ENCODE measurements around the gene ST3GAL3.
A peak's percentile ranks its signal among the peaks of the same experiment; 100 is the strongest.
"Not testable (repeated sequence)": the region's sequence is repeated elsewhere in the genome, so short reads cannot be mapped to it uniquely, and the experiment has no call there.

The ST3GAL3 gene

DNA sequence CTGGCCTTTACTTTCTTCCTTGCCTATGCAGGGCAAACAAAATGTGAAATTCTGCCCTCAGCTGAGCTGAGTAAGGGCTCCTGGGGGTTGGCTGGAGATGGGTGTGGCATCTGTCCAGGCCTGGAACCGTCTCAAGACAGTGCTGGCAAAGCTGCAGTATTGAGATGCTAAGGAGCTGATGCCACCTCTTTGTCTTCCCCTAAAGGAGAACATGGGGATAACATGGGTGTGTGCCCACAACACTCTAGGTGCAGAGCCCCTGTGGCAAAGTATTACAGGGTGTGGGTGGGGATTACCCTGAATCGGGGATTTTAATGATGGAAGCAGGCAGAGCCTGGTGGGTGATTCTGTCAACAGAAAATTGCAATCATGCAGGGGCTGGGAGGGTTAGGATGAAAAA, 2.5 kb upstream of the ST3GAL3 start:
- DNase-seq (ENCODE audit: low read depth): no peak

DNA sequence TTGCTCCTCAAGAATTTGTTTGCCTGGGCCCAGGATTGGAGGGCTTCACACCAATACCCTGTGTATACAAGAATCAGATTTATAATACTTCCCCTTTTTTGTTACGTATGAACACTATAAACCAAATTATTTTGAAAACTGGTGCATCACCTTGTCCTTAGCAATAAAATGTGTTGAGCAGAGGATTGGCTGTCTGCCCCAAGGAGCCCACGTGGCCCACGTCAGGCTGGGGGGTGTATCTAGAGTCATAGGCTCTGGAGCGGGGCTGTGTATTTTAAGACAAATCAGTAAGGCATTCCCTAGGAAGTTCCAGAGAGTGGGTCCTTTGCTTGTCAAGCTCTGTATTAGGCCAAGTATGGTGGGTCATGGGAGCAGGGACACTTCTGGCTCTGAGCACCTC, 2.0 kb upstream of the ST3GAL3 start:
- DNase-seq (ENCODE audit: low read depth): no peak

DNA sequence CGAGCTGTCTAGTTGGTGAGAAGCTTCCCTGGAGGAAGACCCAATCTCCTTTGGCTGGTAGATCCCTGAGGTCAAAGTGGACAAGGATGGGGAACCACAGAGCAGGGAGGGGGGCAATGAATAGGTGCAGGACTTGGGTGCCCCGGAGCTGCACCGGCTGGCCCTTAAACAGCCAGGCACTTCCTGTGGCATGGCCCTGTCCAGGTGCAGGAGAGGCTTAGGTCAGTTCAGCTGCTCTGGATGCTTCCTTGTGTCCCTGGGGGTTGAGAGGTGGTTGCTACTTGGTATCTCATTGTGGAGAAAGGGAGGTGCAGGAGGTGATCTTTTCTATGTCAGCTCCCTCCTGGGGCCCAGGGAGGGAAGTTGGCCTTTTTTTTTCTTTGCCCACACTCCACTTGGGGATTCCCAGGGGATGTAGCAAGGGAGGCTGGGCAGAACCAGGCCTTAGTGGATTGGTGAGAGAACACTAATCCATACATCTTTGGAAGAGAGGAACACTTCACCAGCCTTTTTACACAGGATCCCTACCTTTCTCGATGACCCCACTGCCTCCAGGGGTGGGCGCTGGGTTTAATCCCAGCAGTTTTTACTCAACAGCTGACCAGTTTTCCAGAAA, 1.2 kb upstream of the ST3GAL3 start:
- no peak for DNase-seq (ENCODE audit: low read depth)

DNA sequence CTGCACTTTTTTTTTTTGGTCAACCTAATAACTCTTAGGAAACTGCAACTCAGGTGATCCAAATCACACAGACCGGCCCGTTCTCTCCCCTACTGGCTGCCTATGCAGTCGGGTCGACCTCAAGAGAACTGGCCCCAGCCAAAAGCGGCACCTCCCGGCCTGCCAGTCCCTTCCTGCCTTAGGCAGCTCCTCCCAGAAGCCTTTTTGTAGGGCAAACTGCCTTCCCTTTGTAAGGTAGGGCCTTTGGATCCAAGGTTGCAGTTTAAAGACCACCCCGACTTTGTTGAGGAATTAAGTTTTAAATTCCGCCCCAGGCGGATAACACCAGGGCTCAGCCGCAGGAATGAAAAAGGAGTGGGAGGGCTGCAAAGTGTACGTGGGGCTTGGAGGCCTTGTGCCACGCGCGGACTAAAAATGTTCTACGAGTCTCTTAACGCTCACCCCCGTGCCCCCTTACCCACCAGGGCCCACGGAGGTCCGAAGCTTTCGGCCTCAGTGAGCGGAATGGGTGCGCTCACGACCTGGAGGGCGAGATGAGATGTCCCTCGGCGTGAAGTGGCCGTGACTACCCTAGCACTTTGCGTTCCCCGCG, 642 bp upstream of the ST3GAL3 start:
- no peak for DNase-seq (ENCODE audit: low read depth)

DNA sequence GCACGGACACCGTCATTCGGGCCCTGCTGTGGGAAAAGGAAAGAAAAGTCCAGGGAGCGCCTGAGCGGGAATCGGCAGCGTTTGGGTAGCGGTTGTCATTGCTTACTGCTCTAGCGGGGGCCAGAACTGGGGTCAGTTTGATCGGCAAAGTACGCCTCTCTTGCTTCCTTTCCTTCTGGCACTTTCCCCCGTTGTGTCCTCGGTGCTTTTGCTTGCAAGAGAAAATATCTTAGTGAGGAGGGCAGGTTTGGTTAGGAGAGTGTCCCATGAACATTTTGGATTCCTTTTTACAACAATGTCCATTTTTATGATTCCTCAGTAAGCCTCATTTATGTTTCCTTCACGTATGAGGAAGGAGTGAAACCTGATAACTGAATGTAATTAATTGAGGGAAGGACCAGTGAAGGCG, 670 bp downstream of the ST3GAL3 start:
- no peak for DNase-seq (ENCODE audit: low read depth)

DNA sequence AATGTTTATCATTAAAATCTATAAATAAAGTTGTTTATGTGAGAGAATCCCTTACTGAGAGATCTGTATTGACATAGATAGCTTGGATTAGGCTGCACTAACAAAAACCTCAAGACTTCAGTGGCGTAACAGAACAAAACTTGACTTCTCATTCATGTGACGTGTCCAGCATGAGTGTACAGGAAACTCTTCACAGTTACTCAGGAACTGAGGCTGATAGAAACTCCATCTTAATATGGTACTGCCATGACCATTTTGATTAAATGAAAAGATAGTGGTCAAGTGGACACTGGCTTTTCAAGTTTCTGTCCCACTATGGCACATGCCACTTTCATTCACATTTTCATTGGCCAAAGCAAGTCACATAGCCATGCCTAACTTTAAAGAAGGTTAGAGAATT, 3.7 kb downstream of the ST3GAL3 start:
- peak; percentile 77 for DNase-seq (ENCODE audit: low read depth)

DNA sequence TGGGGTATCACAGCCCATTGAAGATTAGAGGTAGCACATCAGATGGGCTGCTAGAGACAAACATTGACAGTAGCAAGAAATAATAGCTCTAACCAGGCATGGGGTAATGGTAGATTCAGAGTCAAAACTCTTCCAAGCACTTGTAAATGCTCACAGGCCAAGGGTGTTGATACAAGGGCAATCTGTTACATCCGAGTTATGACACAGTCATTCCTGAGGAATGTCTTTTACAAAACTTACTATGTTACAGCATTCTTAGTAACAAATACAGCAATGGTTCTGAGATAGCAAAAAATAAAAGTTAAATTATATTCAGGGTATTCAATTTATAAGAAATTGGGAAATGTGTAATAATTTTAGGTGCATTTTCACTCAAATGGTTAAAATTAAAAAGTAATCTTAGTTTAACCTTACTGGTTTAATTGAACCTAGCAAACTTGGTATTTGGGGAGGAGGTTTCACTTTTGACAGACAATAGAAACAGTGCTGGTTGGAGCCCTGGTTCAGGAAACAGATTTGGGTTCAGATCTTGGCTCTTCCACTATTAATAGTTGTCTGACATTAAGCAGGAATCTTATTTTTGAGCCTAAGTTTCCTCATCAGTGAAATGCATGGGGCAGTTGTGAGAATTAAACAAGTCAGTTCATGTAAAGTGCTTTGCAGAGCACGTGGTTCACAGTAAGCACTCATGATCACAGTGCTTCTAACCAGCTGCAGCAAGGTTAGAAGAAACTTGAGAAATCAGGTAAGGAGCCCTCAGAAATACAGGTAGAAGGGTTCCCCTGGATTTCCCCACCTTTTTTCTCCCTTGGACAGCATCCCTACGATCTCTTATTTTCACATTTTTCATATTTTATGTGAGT, 4.4 kb downstream of the ST3GAL3 start:
- peak; percentile 77 for DNase-seq (ENCODE audit: low read depth)

DNA sequence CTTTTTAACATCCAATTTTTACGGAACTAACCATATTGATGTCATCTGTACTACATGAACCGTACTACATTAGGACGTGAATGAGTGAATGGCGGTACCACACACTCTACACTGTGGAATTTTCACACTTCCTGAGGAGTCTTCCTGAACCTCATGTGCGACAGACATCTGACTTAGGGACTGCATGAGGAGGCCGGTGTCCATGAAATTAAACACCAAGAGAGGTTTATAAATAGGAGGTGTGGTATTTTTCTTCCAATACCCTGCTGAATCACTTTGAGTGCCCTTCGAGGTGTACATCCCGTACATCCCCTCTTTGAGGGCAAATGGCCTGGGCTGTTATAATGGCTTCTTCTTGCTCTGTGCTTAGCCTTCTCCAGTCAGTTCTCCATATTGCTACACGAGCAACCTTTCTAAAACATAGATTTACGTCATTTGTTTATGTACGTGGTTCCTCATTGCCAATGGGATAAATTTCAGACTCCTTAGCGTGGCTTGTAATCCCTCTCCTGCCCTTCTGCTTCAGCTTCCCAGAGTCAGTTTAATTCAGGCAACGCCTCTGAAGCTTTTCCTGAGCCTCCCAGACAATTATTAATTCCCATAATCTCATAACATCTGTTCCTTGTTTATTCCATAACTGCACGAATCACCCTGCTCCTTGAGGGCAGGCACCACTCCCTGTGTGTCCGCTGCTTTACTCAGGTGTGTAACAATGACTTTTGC, 9.4 kb downstream of the ST3GAL3 start:
- DNase-seq (ENCODE audit: low read depth): no peak

DNA sequence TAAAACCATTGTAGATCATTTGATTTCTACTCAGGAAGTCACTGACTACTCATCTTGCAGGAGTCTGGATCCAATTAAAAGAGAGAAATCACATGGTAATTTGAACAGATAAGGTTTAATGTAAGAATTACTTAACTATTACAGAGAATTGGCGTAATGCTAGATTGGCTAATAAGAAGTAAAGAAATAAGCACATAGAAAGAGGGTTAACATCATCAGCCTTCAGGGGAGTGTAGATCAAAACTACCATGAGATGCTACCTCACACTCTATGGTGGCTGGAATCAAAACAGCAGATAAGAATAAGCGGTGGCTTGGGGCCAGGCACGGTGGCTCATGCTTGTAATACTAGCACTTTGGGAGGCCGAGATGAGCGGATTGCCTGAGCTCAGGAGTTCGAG, 11.7 kb downstream of the ST3GAL3 start:
- DNase-seq (ENCODE audit: low read depth): no peak

DNA sequence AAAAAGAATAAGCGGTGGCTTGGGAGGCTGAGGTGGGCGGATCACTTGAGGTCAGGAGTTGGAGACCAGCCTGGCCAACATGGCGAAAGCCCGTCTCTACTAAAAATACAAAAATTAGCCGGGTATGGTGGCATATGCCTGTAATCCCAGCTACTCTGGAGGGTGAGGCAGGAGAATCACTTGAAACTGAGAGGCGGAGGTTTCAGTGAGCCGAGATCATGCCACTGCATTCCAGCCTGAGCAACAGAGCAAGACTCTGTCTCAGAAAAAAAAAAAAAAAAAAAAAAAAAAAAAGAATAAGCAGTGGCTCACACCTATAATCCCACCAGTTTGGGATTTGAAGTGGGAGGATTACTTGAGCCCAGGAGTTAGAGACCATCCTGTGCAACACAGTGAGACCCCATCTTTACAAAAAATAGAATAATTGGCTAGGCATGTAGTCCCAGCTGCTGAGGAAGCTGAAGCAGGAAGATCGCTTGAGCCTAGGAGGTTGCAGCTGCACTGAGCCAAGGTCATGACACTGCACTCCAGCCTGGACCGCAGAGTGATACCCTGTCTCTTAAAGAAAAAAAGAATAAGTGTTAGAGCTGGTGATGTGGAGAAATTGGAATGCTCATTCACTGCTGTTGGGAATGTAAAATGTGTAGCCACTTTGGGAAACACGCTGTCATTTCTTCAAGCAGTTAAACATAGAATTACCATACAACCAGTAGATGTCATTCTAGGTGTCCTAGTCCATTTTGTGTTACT, 12.5 kb downstream of the ST3GAL3 start:
- not testable (repeated sequence) for DNase-seq (ENCODE audit: low read depth)

DNA sequence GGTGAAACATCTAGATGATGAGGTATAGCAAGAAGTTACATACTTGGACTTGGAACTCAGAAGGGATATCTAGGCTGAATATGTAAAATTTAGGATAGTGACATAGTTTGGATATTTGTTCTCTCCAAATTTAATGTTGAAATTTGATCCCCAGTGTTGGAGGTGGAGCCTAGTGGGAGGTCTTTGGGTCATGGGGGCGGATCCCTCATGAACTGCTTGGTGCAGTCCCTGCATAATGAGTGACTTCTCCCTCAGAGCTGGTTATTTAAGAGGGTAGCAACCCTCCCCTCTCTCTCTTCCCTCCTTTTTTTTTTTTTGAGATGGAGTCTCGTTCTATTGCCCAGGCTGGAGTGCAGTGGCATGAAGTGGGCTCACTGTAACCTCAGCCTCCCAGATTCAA, 15.5 kb downstream of the ST3GAL3 start:
- DNase-seq (ENCODE audit: low read depth): no peak

DNA sequence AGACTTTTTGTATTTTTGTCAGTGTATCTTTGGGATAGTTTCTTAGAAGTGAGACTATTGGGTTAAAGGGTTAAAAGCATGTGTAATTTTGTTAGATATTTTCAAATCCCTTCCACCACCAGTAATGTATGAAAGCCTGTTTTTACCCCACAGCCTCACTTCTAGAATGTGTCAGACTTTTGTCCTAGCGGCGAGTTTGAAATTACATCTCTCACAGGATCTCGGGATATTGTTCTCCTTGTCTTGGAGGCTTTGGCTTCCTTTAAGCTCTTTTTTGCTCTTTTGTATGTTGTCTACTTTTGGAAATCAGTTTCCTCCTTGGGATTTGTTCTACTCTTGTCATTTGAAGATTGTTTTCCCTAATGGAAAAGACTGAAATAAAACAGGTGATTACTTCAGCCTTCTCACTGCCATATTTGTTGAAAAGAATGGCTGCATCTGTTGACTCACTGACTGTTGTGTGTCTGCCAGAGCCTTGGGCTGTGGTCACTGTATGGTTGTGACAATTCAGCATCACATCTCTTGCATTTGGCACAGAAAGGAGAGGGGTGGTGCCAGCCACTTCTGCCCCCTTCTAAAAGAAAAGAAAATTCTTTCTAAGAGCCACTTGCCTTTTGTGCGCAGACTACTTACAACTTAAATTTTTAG, 22.6 kb downstream of the ST3GAL3 start:
- DNase-seq (ENCODE audit: low read depth): no peak

DNA sequence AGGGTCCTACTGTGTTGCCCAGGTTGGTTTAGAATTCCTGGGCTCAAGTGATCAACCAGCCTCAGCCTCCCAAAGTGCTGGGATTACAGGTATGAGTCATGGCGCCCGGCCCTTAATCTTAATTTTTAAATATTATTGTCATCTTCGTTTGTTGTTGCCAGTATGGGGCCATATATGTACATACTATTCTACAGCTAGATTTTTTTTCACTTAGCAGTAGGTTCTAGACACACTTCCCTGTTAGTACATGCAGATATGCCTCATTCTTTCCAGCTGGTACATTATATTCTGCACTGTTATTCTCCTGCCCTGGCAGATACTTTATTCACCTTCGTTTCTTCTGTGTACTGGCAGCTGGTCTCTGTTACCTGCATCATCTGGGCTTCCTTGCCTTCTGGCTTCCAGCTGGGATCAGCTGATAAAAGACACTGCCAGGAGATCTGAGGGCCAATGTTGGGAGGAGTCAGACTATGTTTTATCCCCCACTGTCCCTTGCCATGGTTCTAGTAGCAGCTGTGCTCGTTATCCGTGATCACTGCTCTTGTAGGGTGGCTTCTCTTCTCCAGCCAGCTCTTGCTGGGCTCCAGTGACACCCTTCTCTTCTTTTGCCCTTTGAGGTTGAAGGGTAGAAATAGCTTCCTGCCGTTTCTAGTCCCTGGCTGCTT, 24.7 kb downstream of the ST3GAL3 start:
- DNase-seq (ENCODE audit: low read depth): no peak

DNA sequence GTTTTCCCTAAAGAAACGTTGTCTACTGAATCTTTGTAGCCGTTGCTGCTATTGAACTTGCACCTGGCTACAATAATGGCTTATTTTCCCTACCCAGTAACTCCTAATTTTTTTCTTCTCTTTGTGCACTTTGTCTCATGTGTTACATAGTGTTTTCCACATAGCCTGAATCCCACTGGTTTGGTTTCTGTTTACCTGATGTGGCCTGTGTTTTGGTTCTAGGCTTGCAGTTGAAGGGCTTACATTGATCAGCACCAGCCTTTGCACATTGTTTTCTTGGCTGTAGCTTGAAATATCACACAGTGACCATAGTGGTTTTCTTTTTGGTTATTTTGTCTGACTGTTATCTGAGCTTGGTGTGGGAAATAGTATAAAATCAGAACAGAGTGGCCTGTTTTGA, 29.5 kb downstream of the ST3GAL3 start:
- DNase-seq (ENCODE audit: low read depth): no peak

DNA sequence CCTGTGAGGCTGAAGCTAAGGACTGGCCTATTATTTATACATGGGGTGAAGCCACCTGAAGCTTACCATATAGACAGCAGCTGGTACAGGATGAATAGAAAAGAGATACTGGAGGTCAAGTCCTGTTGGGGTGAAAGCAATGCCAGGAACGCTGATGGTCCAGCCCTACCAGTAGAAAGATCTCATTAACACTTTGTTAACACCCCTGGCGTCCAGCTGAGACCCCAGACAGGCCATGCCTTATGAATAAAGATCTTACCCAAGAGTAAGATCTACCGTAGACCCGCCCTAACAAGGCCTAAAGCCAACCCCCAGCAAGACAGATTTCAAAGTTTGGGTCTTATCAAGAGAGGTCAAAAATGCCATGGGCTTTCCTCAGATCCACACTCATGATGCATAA, 34.7 kb downstream of the ST3GAL3 start:
- DNase-seq (ENCODE audit: low read depth): no peak

DNA sequence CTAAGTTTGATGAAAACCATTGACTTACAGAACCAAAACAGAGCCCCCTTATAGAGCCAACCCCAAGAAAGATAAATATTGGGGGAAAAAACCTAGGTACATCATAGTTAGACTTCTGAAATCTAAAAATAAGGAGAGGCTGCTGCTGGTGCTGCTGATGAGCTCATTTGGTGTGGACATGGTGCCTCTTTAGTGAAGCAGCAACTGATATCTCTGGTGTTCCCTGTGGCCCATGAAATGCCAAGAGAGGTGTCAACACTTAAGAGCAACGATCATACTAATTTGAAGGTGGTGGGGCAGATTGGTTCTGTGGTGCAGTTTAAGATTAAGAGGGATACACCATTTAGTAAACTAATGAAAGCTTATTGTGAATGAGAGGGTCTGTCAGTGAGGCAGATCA, 35.9 kb downstream of the ST3GAL3 start:
- no peak for DNase-seq (ENCODE audit: low read depth)

DNA sequence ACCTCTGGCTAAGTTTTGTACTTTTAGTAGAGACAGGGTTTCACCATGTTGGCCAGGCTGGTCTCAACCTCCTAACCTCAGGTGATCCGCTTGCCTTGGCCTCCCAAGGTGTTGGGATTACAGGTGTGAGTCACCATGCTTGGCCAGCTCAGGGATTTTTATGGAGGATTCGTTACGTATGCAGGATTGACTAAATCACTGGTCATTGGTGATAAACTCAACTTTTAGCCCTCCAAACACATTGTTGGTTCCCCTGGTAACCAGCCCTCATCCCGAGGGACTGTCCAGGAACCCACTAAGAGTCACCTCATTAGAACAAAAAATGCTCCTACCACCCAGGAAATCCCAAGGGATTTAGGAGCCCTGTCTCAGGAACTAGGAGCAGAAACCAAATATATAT, 40.4 kb downstream of the ST3GAL3 start:
- no peak for DNase-seq (ENCODE audit: low read depth)

DNA sequence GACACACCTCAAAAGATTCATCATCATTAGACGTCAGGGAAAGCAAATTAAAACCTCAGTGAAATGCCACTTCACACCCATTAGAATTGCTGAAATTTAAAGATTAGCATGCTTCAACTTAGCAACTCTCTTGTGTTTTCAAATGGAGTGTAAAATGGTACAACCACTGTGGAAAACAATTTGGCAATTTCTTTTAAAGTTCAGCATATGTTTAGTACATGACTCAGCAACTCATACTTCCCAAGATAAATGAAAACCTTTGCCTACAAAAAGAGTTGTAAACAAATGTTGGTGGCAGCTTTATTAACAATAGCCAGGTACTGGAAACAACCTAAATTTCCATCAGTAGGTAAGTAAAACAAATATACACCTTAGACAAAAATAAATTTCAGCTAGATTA, 42.7 kb downstream of the ST3GAL3 start:
- DNase-seq (ENCODE audit: low read depth): no peak

DNA sequence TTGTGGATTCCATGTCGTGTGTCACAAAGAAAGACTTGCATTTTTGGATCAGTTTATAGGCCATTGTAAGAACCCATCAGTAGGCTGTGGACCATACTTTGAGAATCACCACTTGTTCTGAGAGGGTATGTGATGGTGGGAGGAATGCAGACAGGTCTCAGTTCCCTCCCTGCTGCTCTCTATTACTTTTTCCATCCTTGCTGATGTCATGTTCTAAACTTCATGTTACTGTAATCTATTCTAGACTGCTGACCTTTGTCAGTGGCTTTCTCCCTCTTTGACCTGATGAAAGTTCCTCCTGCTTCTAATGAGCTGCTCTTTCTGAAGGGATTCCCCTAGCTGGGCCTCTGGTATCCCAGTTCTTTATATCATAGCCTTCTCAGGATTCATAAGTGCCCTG, 46.1 kb downstream of the ST3GAL3 start:
- no peak for DNase-seq (ENCODE audit: low read depth)

DNA sequence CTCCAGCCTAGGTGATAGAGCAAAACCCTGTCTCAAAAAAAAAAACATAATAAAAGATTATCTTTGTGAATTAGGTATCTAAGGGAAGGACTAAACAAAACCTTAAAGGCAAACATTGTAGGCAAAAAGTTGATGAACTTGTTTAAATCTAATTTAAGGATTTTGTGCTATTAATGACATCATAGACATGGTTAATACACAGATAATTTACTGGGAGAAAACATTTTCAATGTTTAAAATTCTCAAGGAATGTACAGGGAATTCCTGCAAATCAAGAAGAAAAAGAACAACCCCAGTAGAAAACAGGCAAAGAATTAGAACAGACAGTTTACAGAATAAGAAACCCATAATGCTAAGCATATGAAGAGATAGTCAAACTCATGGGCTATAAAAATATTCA, 47.6 kb downstream of the ST3GAL3 start:
- no peak for DNase-seq (ENCODE audit: low read depth)
